ENCODE measurements around the gene LRRK2.

DNA sequence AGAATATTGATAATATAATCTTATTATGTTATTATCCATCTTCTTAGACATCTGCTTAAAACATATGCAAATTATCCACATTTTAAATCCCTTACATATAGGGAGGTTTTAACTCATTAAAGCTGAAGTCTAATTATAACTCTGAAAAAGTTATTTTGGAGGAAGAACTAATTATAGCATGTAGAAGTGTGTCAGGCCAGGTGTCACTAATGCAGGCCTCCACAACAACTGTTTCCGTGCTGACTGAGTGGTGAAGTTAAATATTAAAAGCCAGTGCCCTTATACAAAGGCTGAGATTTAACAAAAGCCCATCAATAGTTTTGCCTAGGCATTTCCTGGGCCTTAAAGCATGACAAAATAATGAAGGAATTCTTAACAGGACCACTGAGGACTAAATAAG lies 157.4 kb downstream of the LRRK2 start:
- TF ChIP-seq EZH2 (IDR thresholded peaks at IDR 0.05; ENCODE audit: low read length), result no peak
- TF ChIP-seq, protein P1, sequence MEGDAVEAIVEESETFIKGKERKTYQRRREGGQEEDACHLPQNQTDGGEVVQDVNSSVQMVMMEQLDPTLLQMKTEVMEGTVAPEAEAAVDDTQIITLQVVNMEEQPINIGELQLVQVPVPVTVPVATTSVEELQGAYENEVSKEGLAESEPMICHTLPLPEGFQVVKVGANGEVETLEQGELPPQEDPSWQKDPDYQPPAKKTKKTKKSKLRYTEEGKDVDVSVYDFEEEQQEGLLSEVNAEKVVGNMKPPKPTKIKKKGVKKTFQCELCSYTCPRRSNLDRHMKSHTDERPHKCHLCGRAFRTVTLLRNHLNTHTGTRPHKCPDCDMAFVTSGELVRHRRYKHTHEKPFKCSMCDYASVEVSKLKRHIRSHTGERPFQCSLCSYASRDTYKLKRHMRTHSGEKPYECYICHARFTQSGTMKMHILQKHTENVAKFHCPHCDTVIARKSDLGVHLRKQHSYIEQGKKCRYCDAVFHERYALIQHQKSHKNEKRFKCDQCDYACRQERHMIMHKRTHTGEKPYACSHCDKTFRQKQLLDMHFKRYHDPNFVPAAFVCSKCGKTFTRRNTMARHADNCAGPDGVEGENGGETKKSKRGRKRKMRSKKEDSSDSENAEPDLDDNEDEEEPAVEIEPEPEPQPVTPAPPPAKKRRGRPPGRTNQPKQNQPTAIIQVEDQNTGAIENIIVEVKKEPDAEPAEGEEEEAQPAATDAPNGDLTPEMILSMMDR (optimal IDR thresholded peaks at IDR 0.05 in 1 of 3, IDR thresholded peaks at IDR 0.05 in 1 of 3, conservative IDR thresholded peaks at IDR 0.05 in 1 of 3; ENCODE audit: extremely low read depth in 1 of 3, insufficient read depth in 2 of 3, low read length in 3 of 3), result no peak

Data from keratinocyte (primary cell).